ENCODE measurements around the gene EPHB6.

Gene EPHB6

GRCh38 chr7:142856565-142857245 lies 1.8 kb downstream of the EPHB6 start:
- Histone ChIP-seq H3K36me3 (ENCODE audit: control insufficient read depth in 4 of 4, insufficient read depth in 4 of 4, low read length in 3 of 4) (peaks cover 0 to 4% (median 2%) of the 10 kb centered on the region in 4 experiments), H3K4me3 (ENCODE audit: control insufficient read depth in 1 of 7, extremely low read depth in 1 of 7, insufficient read depth in 4 of 7, low read depth in 2 of 7, low read length in 6 of 7) (no peak overlapping the region), H3K27me3 (replicated peaks in 2 of 5; ENCODE audit: control insufficient read depth in 4 of 5, insufficient read depth in 5 of 5, low read length in 4 of 5) (no peaks in the 10 kb centered on the region), H3K4me1 (ENCODE audit: control extremely low read depth in 1 of 4, control insufficient read depth in 4 of 4, insufficient read depth in 4 of 4, low read length in 3 of 4) (peaks cover 5 to 33% (median 18%) of the 10 kb centered on the region in 4 experiments), H3K27ac (ENCODE audit: insufficient read depth in 1 of 2, low read depth in 1 of 2, low read length in 2 of 2, poor library complexity in 1 of 2, severe bottlenecking in 2 of 2) (no peak overlapping the region), H3K9me3 (ENCODE audit: control extremely low read depth in 1 of 5, control insufficient read depth in 4 of 5, insufficient read depth in 2 of 5, low read depth in 1 of 5, low read length in 4 of 5) (no peaks in the 10 kb centered on the region)
- POLR2A ChIA-PET = no interaction called here
- DNase-seq = no peak
- WGBS (ENCODE audit: insufficient coverage) = 100% methylated on average over 3 of the region's 7 CpGs
- CTCF ChIA-PET = interaction anchor here (1.3 to 2.5 kb wide), 4 partner anchors 8 to 145 kb away, joined by 4 to 9 read pairs (median 7); no protein-coding TSS in a partner anchor

GRCh38 chr7:142857625-142858024 lies 2.7 kb downstream of the EPHB6 start:
- Histone ChIP-seq H3K9me3 (ENCODE audit: control extremely low read depth in 1 of 5, control insufficient read depth in 4 of 5, insufficient read depth in 2 of 5, low read depth in 1 of 5, low read length in 4 of 5) (no peaks in the 10 kb centered on the region), H3K4me1 (ENCODE audit: control extremely low read depth in 1 of 4, control insufficient read depth in 4 of 4, insufficient read depth in 4 of 4, low read length in 3 of 4) (peaks cover 5 to 33% (median 18%) of the 10 kb centered on the region in 4 experiments), H3K36me3 (ENCODE audit: control insufficient read depth in 4 of 4, insufficient read depth in 4 of 4, low read length in 3 of 4) (peaks cover under 1 to 7% (median 4%) of the 10 kb centered on the region in 4 experiments), H3K4me3 (ENCODE audit: control insufficient read depth in 1 of 7, extremely low read depth in 1 of 7, insufficient read depth in 4 of 7, low read depth in 2 of 7, low read length in 6 of 7) (no peak overlapping the region), H3K27ac (ENCODE audit: insufficient read depth in 1 of 2, low read depth in 1 of 2, low read length in 2 of 2, poor library complexity in 1 of 2, severe bottlenecking in 2 of 2) (no peak overlapping the region), H3K27me3 (replicated peaks in 2 of 5; ENCODE audit: control insufficient read depth in 4 of 5, insufficient read depth in 5 of 5, low read length in 4 of 5) (no peaks in the 10 kb centered on the region)
- ChIA-PET POLR2A (no interaction called here), CTCF (interaction anchor here (1.0 to 2.5 kb wide), 4 partner anchors 9 to 358 kb away, joined by 3 to 9 read pairs (median 5); no protein-coding TSS in a partner anchor)
- DNase-seq = no peak
- WGBS (ENCODE audit: insufficient coverage) = 100% methylated on average over 1 of the region's 5 CpGs

GRCh38 chr7:142859411-142859810 lies 4.5 kb downstream of the EPHB6 start:
- CTCF ChIA-PET = interaction anchor here (1.4 to 4.5 kb wide), 3 partner anchors 13 to 143 kb away, joined by 3 to 24 read pairs (median 9); no protein-coding TSS in a partner anchor
- no peak overlapping the region for H3K27ac ChIP-seq (ENCODE audit: insufficient read depth in 1 of 2, low read depth in 1 of 2, low read length in 2 of 2, poor library complexity in 1 of 2, severe bottlenecking in 2 of 2)
- DNase-seq = no peak
- no peak overlapping the region for H3K4me3 ChIP-seq (ENCODE audit: control insufficient read depth in 1 of 7, extremely low read depth in 1 of 7, insufficient read depth in 4 of 7, low read depth in 2 of 7, low read length in 6 of 7)
- POLR2A ChIA-PET = no interaction called here
- H3K4me1 ChIP-seq (ENCODE audit: control extremely low read depth in 1 of 4, control insufficient read depth in 4 of 4, insufficient read depth in 4 of 4, low read length in 3 of 4) = peaks cover 0 to 19% (median 14%) of the 10 kb centered on the region in 4 experiments
- no peaks in the 10 kb centered on the region for H3K27me3 ChIP-seq (replicated peaks in 2 of 5; ENCODE audit: control insufficient read depth in 4 of 5, insufficient read depth in 5 of 5, low read length in 4 of 5)
- H3K36me3 ChIP-seq (ENCODE audit: control insufficient read depth in 4 of 4, insufficient read depth in 4 of 4, low read length in 3 of 4) = peaks cover 9 to 18% (median 12%) of the 10 kb centered on the region in 4 experiments
- H3K9me3 ChIP-seq (ENCODE audit: control extremely low read depth in 1 of 5, control insufficient read depth in 4 of 5, insufficient read depth in 2 of 5, low read depth in 1 of 5, low read length in 4 of 5) = no peaks in the 10 kb centered on the region

- Histone ChIP-seq H3K27me3 (replicated peaks in 2 of 5; ENCODE audit: control insufficient read depth in 4 of 5, insufficient read depth in 5 of 5, low read length in 4 of 5) (no peaks in the 10 kb centered on the region), H3K4me1 (ENCODE audit: control extremely low read depth in 1 of 4, control insufficient read depth in 4 of 4, insufficient read depth in 4 of 4, low read length in 3 of 4) (peaks cover 0 to 19% (median 15%) of the 10 kb centered on the region in 4 experiments), H3K36me3 (ENCODE audit: control insufficient read depth in 4 of 4, insufficient read depth in 4 of 4, low read length in 3 of 4) (peaks cover 9 to 19% (median 12%) of the 10 kb centered on the region in 4 experiments), H3K27ac (ENCODE audit: insufficient read depth in 1 of 2, low read depth in 1 of 2, low read length in 2 of 2, poor library complexity in 1 of 2, severe bottlenecking in 2 of 2) (no peak overlapping the region), H3K4me3 (ENCODE audit: control insufficient read depth in 1 of 7, extremely low read depth in 1 of 7, insufficient read depth in 4 of 7, low read depth in 2 of 7, low read length in 6 of 7) (no peak overlapping the region), H3K9me3 (ENCODE audit: control extremely low read depth in 1 of 5, control insufficient read depth in 4 of 5, insufficient read depth in 2 of 5, low read depth in 1 of 5, low read length in 4 of 5) (no peaks in the 10 kb centered on the region)
- ChIA-PET CTCF (interaction anchor here (1.4 to 4.5 kb wide), 2 partner anchors 13 to 20 kb away, joined by 3 to 24 read pairs; no protein-coding TSS in a partner anchor), POLR2A (no interaction called here)
- WGBS (ENCODE audit: insufficient coverage) = 92% methylated on average over 4 of the region's 5 CpGs
- no peak for DNase-seq
Observed at GRCh38 chr7:142859829-142860228, 5.0 kb downstream of the EPHB6 start.

GRCh38 chr7:142860968-142861367 lies 6.1 kb downstream of the EPHB6 start:
- Histone ChIP-seq H3K4me1 (ENCODE audit: control extremely low read depth in 1 of 4, control insufficient read depth in 4 of 4, insufficient read depth in 4 of 4, low read length in 3 of 4) (peaks cover 0 to 20% (median 17%) of the 10 kb centered on the region in 4 experiments), H3K36me3 (ENCODE audit: control insufficient read depth in 4 of 4, insufficient read depth in 4 of 4, low read length in 3 of 4) (peaks cover 9 to 19% (median 12%) of the 10 kb centered on the region in 4 experiments), H3K9me3 (ENCODE audit: control extremely low read depth in 1 of 5, control insufficient read depth in 4 of 5, insufficient read depth in 2 of 5, low read depth in 1 of 5, low read length in 4 of 5) (no peaks in the 10 kb centered on the region), H3K27ac (ENCODE audit: insufficient read depth in 1 of 2, low read depth in 1 of 2, low read length in 2 of 2, poor library complexity in 1 of 2, severe bottlenecking in 2 of 2) (no peak overlapping the region), H3K4me3 (ENCODE audit: control insufficient read depth in 1 of 7, extremely low read depth in 1 of 7, insufficient read depth in 4 of 7, low read depth in 2 of 7, low read length in 6 of 7) (no peak overlapping the region), H3K27me3 (replicated peaks in 2 of 5; ENCODE audit: control insufficient read depth in 4 of 5, insufficient read depth in 5 of 5, low read length in 4 of 5) (no peaks in the 10 kb centered on the region)
- DNase-seq = no peak
- ChIA-PET CTCF (interaction anchor here (0.6 to 4.5 kb wide), 4 partner anchors 12 to 354 kb away, joined by 3 to 24 read pairs (median 4); no protein-coding TSS in a partner anchor), POLR2A (no interaction called here)
- whole genome bisulfite sequencing (ENCODE audit: insufficient coverage) = 93% methylated on average over 2 of the region's 3 CpGs

DNA sequence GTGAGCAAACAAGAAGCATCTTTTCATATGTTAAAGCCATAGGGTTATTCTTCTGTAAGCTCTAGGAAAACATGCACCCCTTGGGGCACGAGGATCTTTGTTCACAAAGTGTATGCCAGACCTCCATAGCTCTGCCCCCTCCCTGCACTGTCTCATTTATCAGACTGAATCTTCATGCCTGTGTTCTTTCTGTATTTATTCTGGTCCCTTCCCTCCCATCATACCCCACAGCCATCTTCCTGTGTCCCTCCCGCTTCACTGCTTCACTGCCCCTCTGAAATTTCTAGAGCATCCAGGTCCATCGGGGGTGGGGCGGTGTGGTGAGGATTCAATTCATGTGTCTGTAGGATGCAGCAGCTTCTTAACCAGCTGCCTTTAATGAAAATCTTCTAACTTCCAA lies 7.5 kb downstream of the EPHB6 start:
- CTCF ChIA-PET = interaction anchor here (1.5 to 4.5 kb wide), 3 partner anchors 8 to 11 kb away, joined by 4 to 24 read pairs (median 6); no protein-coding TSS in a partner anchor
- no peaks in the 10 kb centered on the region for H3K27me3 ChIP-seq (replicated peaks in 2 of 5; ENCODE audit: control insufficient read depth in 4 of 5, insufficient read depth in 5 of 5, low read length in 4 of 5)
- peaks cover 0 to 18% (median 14%) of the 10 kb centered on the region in 4 experiments for H3K4me1 ChIP-seq (ENCODE audit: control extremely low read depth in 1 of 4, control insufficient read depth in 4 of 4, insufficient read depth in 4 of 4, low read length in 3 of 4)
- no peak for DNase-seq
- H3K36me3 ChIP-seq (ENCODE audit: control insufficient read depth in 4 of 4, insufficient read depth in 4 of 4, low read length in 3 of 4) = peaks cover 9 to 19% (median 12%) of the 10 kb centered on the region in 4 experiments
- POLR2A ChIA-PET = no interaction called here
- WGBS (ENCODE audit: insufficient coverage) = 100% methylated on average over 2 of the region's 4 CpGs
- no peak overlapping the region for H3K27ac ChIP-seq (ENCODE audit: insufficient read depth in 1 of 2, low read depth in 1 of 2, low read length in 2 of 2, poor library complexity in 1 of 2, severe bottlenecking in 2 of 2)
- H3K9me3 ChIP-seq (ENCODE audit: control extremely low read depth in 1 of 5, control insufficient read depth in 4 of 5, insufficient read depth in 2 of 5, low read depth in 1 of 5, low read length in 4 of 5) = no peaks in the 10 kb centered on the region
- H3K4me3 ChIP-seq (ENCODE audit: control insufficient read depth in 1 of 7, extremely low read depth in 1 of 7, insufficient read depth in 4 of 7, low read depth in 2 of 7, low read length in 6 of 7) = no peak overlapping the region

- WGBS (ENCODE audit: insufficient coverage) = 99% methylated on average over 7 of the region's 7 CpGs
- Histone ChIP-seq H3K36me3 (ENCODE audit: control insufficient read depth in 4 of 4, insufficient read depth in 4 of 4, low read length in 3 of 4) (peaks cover 9 to 19% (median 14%) of the 10 kb centered on the region in 4 experiments), H3K4me3 (ENCODE audit: control insufficient read depth in 1 of 7, extremely low read depth in 1 of 7, insufficient read depth in 4 of 7, low read depth in 2 of 7, low read length in 6 of 7) (no peak overlapping the region), H3K27me3 (replicated peaks in 2 of 5; ENCODE audit: control insufficient read depth in 4 of 5, insufficient read depth in 5 of 5, low read length in 4 of 5) (no peaks in the 10 kb centered on the region), H3K9me3 (ENCODE audit: control extremely low read depth in 1 of 5, control insufficient read depth in 4 of 5, insufficient read depth in 2 of 5, low read depth in 1 of 5, low read length in 4 of 5) (no peaks in the 10 kb centered on the region), H3K27ac (ENCODE audit: insufficient read depth in 1 of 2, low read depth in 1 of 2, low read length in 2 of 2, poor library complexity in 1 of 2, severe bottlenecking in 2 of 2) (no peak overlapping the region), H3K4me1 (ENCODE audit: control extremely low read depth in 1 of 4, control insufficient read depth in 4 of 4, insufficient read depth in 4 of 4, low read length in 3 of 4) (peaks cover 0 to 18% (median 15%) of the 10 kb centered on the region in 4 experiments)
- DNase-seq = no peak
- ChIA-PET POLR2A (no interaction called here), CTCF (interaction anchor here (1.5 to 4.5 kb wide), 3 partner anchors 9 to 11 kb away, joined by 4 to 24 read pairs (median 6); no protein-coding TSS in a partner anchor)
Observed at GRCh38 chr7:142862786-142863400, 8.0 kb downstream of the EPHB6 start.

Data from common myeloid progenitor, CD34-positive (primary cell).